ENCODE data around the gene FICD. TPM values are rescaled to one million over a fixed set of nuclear protein-coding genes. Genes with fewer than 3 reads are reported as not detected.

Gene FICD
- total and polyA plus RNA-seq, 2 donors: 3.3 to 3.6 TPM

Other genes with a start within 250 kb of the FICD start
- 17.6 TPM for gene CMKLR1, start 176.0 kb upstream of the FICD start, total RNA-seq
- 6.4 TPM for gene CMKLR1, start 176.0 kb upstream of the FICD start, polyA plus RNA-seq
- 60.9 TPM for gene SART3, start 45.9 kb downstream of the FICD start, total RNA-seq
- 29.3 TPM for gene SART3, start 45.9 kb downstream of the FICD start, polyA plus RNA-seq
- gene ISCU, start 47.3 kb downstream of the FICD start, total RNA-seq: 91.3 TPM
- gene ISCU, start 47.3 kb downstream of the FICD start, polyA plus RNA-seq: 210 TPM
- 62.4 TPM for gene TMEM119, start 82.8 kb downstream of the FICD start, total RNA-seq
- 29.4 TPM for gene TMEM119, start 82.8 kb downstream of the FICD start, polyA plus RNA-seq
- gene SELPLG, start 118.6 kb downstream of the FICD start, total RNA-seq: 3.6 TPM
- gene SELPLG, start 118.6 kb downstream of the FICD start, polyA plus RNA-seq: 9.4 TPM
- gene CORO1C, start 216.2 kb downstream of the FICD start, total RNA-seq: 213 TPM
- gene CORO1C, start 216.2 kb downstream of the FICD start, polyA plus RNA-seq: 149 TPM